Body of pancreas (tissue), 4 donors: ENCODE measurements around the gene FSTL5.

Experiments
- POLR2A ChIP-seq, 3 donors: fragments of 450-650 bp; IDR thresholded peaks; one replicate each; pipeline ENCODE4 v1.6.1; 2016; ENCODE audit warnings: antibody characterized with exemption in 3 of 3, mild to moderate bottlenecking in 2 of 3
- TF ChIP-seq, protein P1 (sequence below), 7 experiments: fragments of 450-650 bp in 4 of 7; fragments of 200-600 bp in 3 of 7; sonication (generic) in 3 of 7; IDR thresholded peaks; one replicate each; pipeline ENCODE4 v1.5.1; 2016 to 2019; ENCODE audit warnings: antibody characterized with exemption in 7 of 7

DNA sequence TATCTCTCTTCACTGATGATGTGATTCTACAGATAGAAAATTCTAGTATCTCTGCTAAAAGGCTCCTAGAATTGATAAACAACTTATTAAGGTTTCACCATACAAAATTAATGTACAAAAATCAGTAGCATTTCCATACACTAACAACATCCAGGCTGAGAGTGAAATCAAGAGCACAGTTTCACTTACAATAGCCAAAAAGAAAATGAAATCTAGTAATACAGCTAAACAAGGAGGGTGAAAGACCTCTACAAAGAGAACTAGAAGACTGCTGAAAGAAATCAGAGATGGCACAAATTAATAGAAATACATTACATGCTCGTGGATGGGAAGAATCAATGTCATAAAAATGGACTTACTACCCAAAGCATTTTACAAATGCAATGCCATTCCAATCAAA, 751.9 kb downstream of the FSTL5 start:
- TF ChIP-seq, protein P1, sequence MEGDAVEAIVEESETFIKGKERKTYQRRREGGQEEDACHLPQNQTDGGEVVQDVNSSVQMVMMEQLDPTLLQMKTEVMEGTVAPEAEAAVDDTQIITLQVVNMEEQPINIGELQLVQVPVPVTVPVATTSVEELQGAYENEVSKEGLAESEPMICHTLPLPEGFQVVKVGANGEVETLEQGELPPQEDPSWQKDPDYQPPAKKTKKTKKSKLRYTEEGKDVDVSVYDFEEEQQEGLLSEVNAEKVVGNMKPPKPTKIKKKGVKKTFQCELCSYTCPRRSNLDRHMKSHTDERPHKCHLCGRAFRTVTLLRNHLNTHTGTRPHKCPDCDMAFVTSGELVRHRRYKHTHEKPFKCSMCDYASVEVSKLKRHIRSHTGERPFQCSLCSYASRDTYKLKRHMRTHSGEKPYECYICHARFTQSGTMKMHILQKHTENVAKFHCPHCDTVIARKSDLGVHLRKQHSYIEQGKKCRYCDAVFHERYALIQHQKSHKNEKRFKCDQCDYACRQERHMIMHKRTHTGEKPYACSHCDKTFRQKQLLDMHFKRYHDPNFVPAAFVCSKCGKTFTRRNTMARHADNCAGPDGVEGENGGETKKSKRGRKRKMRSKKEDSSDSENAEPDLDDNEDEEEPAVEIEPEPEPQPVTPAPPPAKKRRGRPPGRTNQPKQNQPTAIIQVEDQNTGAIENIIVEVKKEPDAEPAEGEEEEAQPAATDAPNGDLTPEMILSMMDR (IDR thresholded peaks at IDR 0.05), result no peak
- no peak for TF ChIP-seq POLR2A (IDR thresholded peaks at IDR 0.05)
